HAP-1 (cell line): ENCODE measurements around the gene KCTD14.

ENCODE experiments used
- DNase-seq, 2 experiments: peaks; one replicate each; pipeline ENCODE4 v3.0.0-alpha.2; 2016 to 2020; ENCODE audit warnings: low spot score in 2 of 2
- H3K27me3 ChIP-seq: fragments of 250-450 bp; sonication (Bioruptor Pico); 2 replicates; pipeline ENCODE4 v1.5.1; 2020; ENCODE audit warnings: low read depth, mild to moderate bottlenecking, moderate library complexity
- H3K36me3 ChIP-seq: fragments of 250-450 bp; sonication (Bioruptor Pico); replicated peaks from 2 replicates; pipeline ENCODE4 v1.5.1; 2020; ENCODE audit warnings: mild to moderate bottlenecking
- H3K4me1 ChIP-seq: fragments of 250-450 bp; sonication (Bioruptor Pico); 2 replicates; pipeline ENCODE4 v1.5.1; 2020; ENCODE audit warnings: mild to moderate bottlenecking
- H3K4me3 ChIP-seq: fragments of 250-450 bp; sonication (Bioruptor Pico); 2 replicates; pipeline ENCODE4 v1.5.1; 2020; ENCODE audit warnings: mild to moderate bottlenecking, moderate library complexity
- H3K9me3 ChIP-seq: fragments of 250-450 bp; sonication (Bioruptor Pico); 2 replicates; pipeline ENCODE4 v1.5.1; 2020; ENCODE audit warnings: mild to moderate bottlenecking, moderate library complexity
- in situ Hi-C: fragments of 300-500 bp; cut with MboI; formaldehyde crosslinking; loops from 3 replicates; pipeline ENCODE4 v1.14.3; 2020; ENCODE audit warnings: low sequenced_read_pairs, inconsistent platforms, mixed read lengths

Gene KCTD14

GRCh38 chr11:78022397-78023396 lies at the start of gene KCTD14:
Gene KCTD14 (minus strand): TSS chr11:78023276. CDS start chr11:78023249, 27 bp downstream.
- Histone ChIP-seq H3K36me3 (no peaks in the 10 kb centered on the region), H3K9me3 (no peaks in the 10 kb centered on the region), H3K4me1 (no peaks in the 10 kb centered on the region), H3K4me3 (no peak within 1 kb of the TSS), H3K27me3 (no peaks in the 10 kb centered on the region)
- in situ Hi-C loops = no loop called here
- no peak for DNase-seq

- no peaks in the 10 kb centered on the region for H3K27me3 ChIP-seq
- H3K4me3 ChIP-seq = no peak overlapping the region
- no peak for DNase-seq
- peaks cover 7% of the 10 kb centered on the region for H3K4me1 ChIP-seq
- in situ Hi-C loops = no loop called here
- no peaks in the 10 kb centered on the region for H3K9me3 ChIP-seq
- H3K36me3 ChIP-seq = peaks cover 39% of the 10 kb centered on the region
Observed at GRCh38 chr11:78072455-78072854, 49.4 kb upstream of the KCTD14 start.

GRCh38 chr11:78071717-78072116 lies 48.6 kb upstream of the KCTD14 start:
- no peak overlapping the region for H3K4me3 ChIP-seq
- peaks cover 40% of the 10 kb centered on the region for H3K36me3 ChIP-seq
- H3K4me1 ChIP-seq = peaks cover 7% of the 10 kb centered on the region
- in situ Hi-C loops = no loop called here
- no peaks in the 10 kb centered on the region for H3K9me3 ChIP-seq
- no peak for DNase-seq
- H3K27me3 ChIP-seq = no peaks in the 10 kb centered on the region

- no peaks in the 10 kb centered on the region for H3K9me3 ChIP-seq
- DNase-seq = no peak
- H3K4me3 ChIP-seq = no peak overlapping the region
- no peaks in the 10 kb centered on the region for H3K27me3 ChIP-seq
- H3K36me3 ChIP-seq = peaks cover 37% of the 10 kb centered on the region
- peaks cover 13% of the 10 kb centered on the region for H3K4me1 ChIP-seq
- in situ Hi-C loops = no loop called here
Observed at GRCh38 chr11:78070621-78071020, 47.5 kb upstream of the KCTD14 start.

GRCh38 chr11:78069465-78069864 lies 46.4 kb upstream of the KCTD14 start:
- Histone ChIP-seq H3K27me3 (no peaks in the 10 kb centered on the region), H3K36me3 (peaks cover 32% of the 10 kb centered on the region), H3K9me3 (no peaks in the 10 kb centered on the region), H3K4me3 (no peak overlapping the region), H3K4me1 (peaks cover 11% of the 10 kb centered on the region)
- in situ Hi-C loops = no loop called here
- no peak for DNase-seq

GRCh38 chr11:78067704-78068103 lies 44.6 kb upstream of the KCTD14 start:
- Histone ChIP-seq H3K36me3 (peaks cover 29% of the 10 kb centered on the region), H3K27me3 (no peaks in the 10 kb centered on the region), H3K4me1 (peaks cover 11% of the 10 kb centered on the region), H3K4me3 (no peak overlapping the region), H3K9me3 (no peaks in the 10 kb centered on the region)
- in situ Hi-C loops = no loop called here
- no peak for DNase-seq

- Histone ChIP-seq H3K36me3 (peaks cover 23% of the 10 kb centered on the region), H3K4me1 (peaks cover 11% of the 10 kb centered on the region), H3K9me3 (no peaks in the 10 kb centered on the region), H3K27me3 (no peaks in the 10 kb centered on the region), H3K4me3 (no peak overlapping the region)
- no peak for DNase-seq
- in situ Hi-C loops = no loop called here
Observed at GRCh38 chr11:78066471-78066870, 43.4 kb upstream of the KCTD14 start.

GRCh38 chr11:78065203-78065602 lies 42.1 kb upstream of the KCTD14 start:
- Histone ChIP-seq H3K9me3 (no peaks in the 10 kb centered on the region), H3K4me3 (no peak overlapping the region), H3K27me3 (no peaks in the 10 kb centered on the region), H3K36me3 (peaks cover 21% of the 10 kb centered on the region), H3K4me1 (peaks cover 11% of the 10 kb centered on the region)
- in situ Hi-C loops = no loop called here
- no peak for DNase-seq

GRCh38 chr11:78063440-78064181 lies 40.5 kb upstream of the KCTD14 start, which contains the start of gene THRSP:
Gene THRSP (plus strand): TSS chr11:78063861. CDS start chr11:78063882, 21 bp downstream.
- Histone ChIP-seq H3K27me3 (no peaks in the 10 kb centered on the region), H3K36me3 (peaks cover 9% of the 10 kb centered on the region), H3K9me3 (no peaks in the 10 kb centered on the region), H3K4me3 (no peak within 1 kb of the TSS), H3K4me1 (peaks cover 11% of the 10 kb centered on the region)
- DNase-seq = no peak
- in situ Hi-C loops = no loop called here

- in situ Hi-C loops = no loop called here
- H3K4me3 ChIP-seq = no peak overlapping the region
Observed at GRCh38 chr11:78062671-78063070, 39.6 kb upstream of the KCTD14 start.

GRCh38 chr11:78061921-78062311 lies 38.8 kb upstream of the KCTD14 start:
- in situ Hi-C loops = no loop called here
- no peak for DNase-seq

More at GRCh38 chr11:78062671-78063070, 39.6 kb upstream of the KCTD14 start:
- DNase-seq = no peak
- no peaks in the 10 kb centered on the region for H3K27me3 ChIP-seq
- no peaks in the 10 kb centered on the region for H3K9me3 ChIP-seq
- peaks cover 11% of the 10 kb centered on the region for H3K4me1 ChIP-seq
- peaks cover 5% of the 10 kb centered on the region; the same call in 1 of the 2 replicates for H3K36me3 ChIP-seq

GRCh38 chr11:78061088-78061920 lies 38.2 kb upstream of the KCTD14 start:
- in situ Hi-C loops = no loop called here
- Histone ChIP-seq H3K4me3 (no peak overlapping the region), H3K9me3 (no peaks in the 10 kb centered on the region), H3K4me1 (peaks cover 9% of the 10 kb centered on the region), H3K36me3 (no peaks in the 10 kb centered on the region), H3K27me3 (no peaks in the 10 kb centered on the region)
- DNase-seq = no peak

More at GRCh38 chr11:78061921-78062311, 38.8 kb upstream of the KCTD14 start:
- Histone ChIP-seq H3K27me3 (no peaks in the 10 kb centered on the region), H3K9me3 (no peaks in the 10 kb centered on the region), H3K4me3 (no peak overlapping the region), H3K36me3 (no peaks in the 10 kb centered on the region), H3K4me1 (peaks cover 11% of the 10 kb centered on the region)

GRCh38 chr11:78060533-78060932 lies 37.5 kb upstream of the KCTD14 start:
- no peaks in the 10 kb centered on the region for H3K36me3 ChIP-seq
- H3K27me3 ChIP-seq = no peaks in the 10 kb centered on the region
- in situ Hi-C loops = no loop called here
- no peak overlapping the region for H3K4me3 ChIP-seq
- H3K9me3 ChIP-seq = no peaks in the 10 kb centered on the region
- no peak for DNase-seq
- peaks cover 2% of the 10 kb centered on the region for H3K4me1 ChIP-seq
